Activated CD4-positive, alpha-beta T cell treated with anti-CD3 and anti-CD28 coated beads, Interleukin-2, amount 10 ng/mL, durations not matched to agents 24 days and 14 days (primary cell): Measurements from ENCODE around the gene SNRNP25. TPM values are rescaled to one million over a fixed set of nuclear protein-coding genes. Genes with fewer than 3 reads are reported as not detected.
A peak's percentile ranks its signal among the peaks of the same experiment; 100 is the strongest.

Experiments used
- DNase-seq: peaks from one replicate; pipeline ENCODE4 v3.0.0; 2022
- H3K27ac Mint-ChIP-seq: one replicate; pipeline ENCODE4 v1.8.0; 2022; ENCODE audit warnings: mild to moderate bottlenecking, mixed read lengths
- H3K27me3 Mint-ChIP-seq: one replicate; pipeline ENCODE4 v1.8.0; 2022; ENCODE audit warnings: mixed read lengths
- H3K36me3 Mint-ChIP-seq: one replicate; pipeline ENCODE4 v1.8.0; 2022; ENCODE audit warnings: low read depth, mild to moderate bottlenecking, mixed read lengths
- H3K4me1 Mint-ChIP-seq: one replicate; pipeline ENCODE4 v1.8.0; 2021; ENCODE audit warnings: mixed read lengths
- H3K4me3 Mint-ChIP-seq: one replicate; pipeline ENCODE4 v1.8.0; 2022; ENCODE audit warnings: mild to moderate bottlenecking, moderate library complexity, mixed read lengths
- H3K9me3 Mint-ChIP-seq: one replicate; pipeline ENCODE4 v1.8.0; 2021; ENCODE audit warnings: mixed read lengths
- intact Hi-C: fragments of 100-400 bp; cut with micrococcal nuclease; formaldehyde crosslinking; loops from one replicate; pipeline ENCODE4 v1.15.1; 2023
- total RNA-seq: library from RNA; stranded (reverse); gene quantifications from 2 replicates; pipeline ENCODE4 v1.2.3, GENCODE V29; 2022

The SNRNP25 gene
- total RNA-seq, 1 donor from 2014 or later = 97.7 TPM

DNA sequence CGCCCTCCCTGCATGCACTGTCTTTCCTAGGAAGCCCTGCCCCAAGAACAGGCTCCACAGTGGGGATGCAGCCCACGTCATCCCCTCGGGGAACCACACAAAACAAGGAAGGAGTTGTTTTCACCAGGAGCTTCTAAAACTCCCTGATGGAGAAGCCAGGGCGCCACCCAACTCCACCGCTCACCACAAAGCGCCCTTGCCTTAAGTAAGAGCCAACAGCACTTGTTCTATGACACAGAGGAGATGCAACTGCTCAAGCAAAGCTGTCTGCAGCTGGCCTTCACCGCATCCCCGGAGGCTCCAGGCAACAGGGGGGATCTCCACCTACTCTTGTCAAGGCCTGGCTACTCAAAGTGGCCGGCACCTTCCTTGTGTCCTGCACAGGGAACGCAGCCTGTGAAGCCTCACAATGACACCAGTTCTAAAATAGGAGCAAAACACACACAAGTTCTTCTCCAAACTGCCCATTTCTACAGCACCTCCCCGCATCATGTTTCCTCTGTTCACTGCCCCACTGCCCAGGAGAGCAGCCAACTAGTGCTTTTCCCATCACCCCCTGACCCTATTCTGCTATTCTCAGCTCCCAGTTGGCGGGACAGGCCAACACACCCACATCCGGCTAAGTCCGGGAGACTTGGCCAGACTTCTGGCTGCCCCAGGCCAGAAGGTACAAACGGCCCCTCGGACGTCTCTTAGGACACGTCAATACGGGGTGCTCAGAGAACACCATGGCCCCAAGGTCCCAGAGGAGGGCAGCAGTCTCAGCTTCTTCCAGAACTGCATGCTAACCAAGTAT, 48.6 kb downstream of the SNRNP25 start:
- H3K27ac Mint-ChIP-seq = no peak overlapping the region
- no peaks in the 10 kb centered on the region for H3K9me3 Mint-ChIP-seq
- no peak for DNase-seq
- H3K36me3 Mint-ChIP-seq = peaks cover 8% of the 10 kb centered on the region
- no peaks in the 10 kb centered on the region for H3K27me3 Mint-ChIP-seq
- H3K4me1 Mint-ChIP-seq = peaks cover 2% of the 10 kb centered on the region
- no peak overlapping the region for H3K4me3 Mint-ChIP-seq
- intact Hi-C loops = no loop called here

GRCh38 chr16:104355-104754, 50.7 kb downstream of the SNRNP25 start:
- H3K4me1 Mint-ChIP-seq = no peaks in the 10 kb centered on the region
- H3K9me3 Mint-ChIP-seq = no peaks in the 10 kb centered on the region
- intact Hi-C loops = no loop called here
- peaks cover 12% of the 10 kb centered on the region for H3K36me3 Mint-ChIP-seq
- H3K4me3 Mint-ChIP-seq = no peak overlapping the region
- H3K27me3 Mint-ChIP-seq = no peaks in the 10 kb centered on the region
- DNase-seq = no peak
- no peak overlapping the region for H3K27ac Mint-ChIP-seq

GRCh38 chr16:104928-105327, 51.3 kb downstream of the SNRNP25 start:
- Mint-ChIP-seq H3K9me3 (no peaks in the 10 kb centered on the region), H3K4me1 (no peaks in the 10 kb centered on the region), H3K36me3 (peaks cover 12% of the 10 kb centered on the region), H3K4me3 (no peak overlapping the region), H3K27ac (no peak overlapping the region), H3K27me3 (no peaks in the 10 kb centered on the region)
- intact Hi-C loops = no loop called here
- no peak for DNase-seq

DNA sequence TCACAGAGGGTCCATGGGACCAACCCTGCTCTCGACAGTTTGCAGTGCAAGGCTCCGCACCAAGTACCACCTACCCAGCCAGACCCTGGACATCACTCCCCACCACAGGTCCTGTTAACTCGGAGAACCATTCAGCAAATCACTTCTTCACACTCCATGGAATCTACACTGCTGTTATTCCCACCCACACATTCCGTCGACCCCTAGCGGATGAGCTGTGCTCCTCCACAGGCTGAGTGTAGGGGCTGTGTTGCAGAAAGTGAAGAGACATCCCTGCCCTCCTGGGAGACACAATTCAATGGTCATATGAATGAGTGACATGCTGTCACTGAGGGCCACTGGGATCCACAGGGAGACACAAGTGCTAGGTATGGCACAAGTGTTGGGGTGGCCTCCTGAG, 51.9 kb downstream of the SNRNP25 start:
- Mint-ChIP-seq H3K36me3 (peaks cover 15% of the 10 kb centered on the region), H3K4me3 (no peak overlapping the region), H3K27ac (no peak overlapping the region), H3K4me1 (no peaks in the 10 kb centered on the region), H3K27me3 (no peaks in the 10 kb centered on the region), H3K9me3 (no peaks in the 10 kb centered on the region)
- intact Hi-C loops = no loop called here
- DNase-seq = no peak

GRCh38 chr16:106623-107324, 53.1 kb downstream of the SNRNP25 start:
- H3K4me1 Mint-ChIP-seq = no peaks in the 10 kb centered on the region
- no peak overlapping the region for H3K4me3 Mint-ChIP-seq
- H3K27ac Mint-ChIP-seq = no peak overlapping the region

More at GRCh38 chr16:106623-107324, 53.1 kb downstream of the SNRNP25 start:
- Mint-ChIP-seq H3K9me3 (no peaks in the 10 kb centered on the region), H3K36me3 (peaks cover 18% of the 10 kb centered on the region), H3K27me3 (no peaks in the 10 kb centered on the region)
- peak; percentile 88 for DNase-seq
- intact Hi-C loops = loop anchor here (1.0 kb wide), 2 partner anchors 75 to 256 kb away; no protein-coding TSS in a partner anchor

Other genes starting within 250 kb of the SNRNP25 start
- 88.9 and 89.8 TPM in 2 replicates for gene POLR3K, start 220 bp upstream of the SNRNP25 start, total RNA-seq
- 0.26 and 0.76 TPM in 2 replicates for gene RHBDF1, start 18.8 kb downstream of the SNRNP25 start, total RNA-seq
- 68.4 and 72.6 TPM in 2 replicates for gene MPG, start 24.4 kb downstream of the SNRNP25 start, total RNA-seq
- 52.9 and 53.8 TPM in 2 replicates for gene NPRL3, start 84.8 kb downstream of the SNRNP25 start, total RNA-seq
- gene HBZ, start 98.8 kb downstream of the SNRNP25 start, total RNA-seq = not detected in 2 replicates
- gene HBM, start 112.2 kb downstream of the SNRNP25 start, total RNA-seq = not detected in 2 replicates
- 0.33 TPM in 1 of 2 replicates, not detected in the other for gene HBA2, start 119.0 kb downstream of the SNRNP25 start, total RNA-seq
- gene HBA1, start 122.9 kb downstream of the SNRNP25 start, total RNA-seq = not detected in 2 replicates
- gene HBQ1, start 126.6 kb downstream of the SNRNP25 start, total RNA-seq = 0.69 and 1.6 TPM in 2 replicates
- gene LUC7L, start 175.6 kb downstream of the SNRNP25 start, total RNA-seq = 82.3 and 87.9 TPM in 2 replicates
- 17.3 and 18.6 TPM in 2 replicates for gene FAM234A, start 181.0 kb downstream of the SNRNP25 start, total RNA-seq
- gene RGS11, start 222.1 kb downstream of the SNRNP25 start, total RNA-seq = 0.14 TPM in 1 of 2 replicates, not detected in the other
- not detected in 2 replicates for gene ARHGDIG, start 226.8 kb downstream of the SNRNP25 start, total RNA-seq
- gene PDIA2, start 229.3 kb downstream of the SNRNP25 start, total RNA-seq = not detected in 2 replicates